NT2/D1 (cell line): ENCODE results near the gene TOMM7.

ENCODE experiments used
- DNase-seq: peaks from one replicate; pipeline ENCODE4 v3.0.0-alpha.2; 2011; ENCODE audit warnings: low read depth, low spot score
- H3K27me3 ChIP-seq: 2 replicates; pipeline ENCODE4 v1.6.0; 2011; ENCODE audit warnings: mild to moderate bottlenecking; ENCODE audit not compliant: insufficient read length, insufficient read depth
- H3K36me3 ChIP-seq: 2 replicates; pipeline ENCODE4 v1.6.1; 2011; ENCODE audit warnings: mild to moderate bottlenecking, low read length, mixed read lengths; ENCODE audit not compliant: insufficient read depth, insufficient read length
- H3K4me1 ChIP-seq: 2 replicates; pipeline ENCODE4 v1.5.1; 2011; ENCODE audit not compliant: insufficient read depth, insufficient read length
- H3K4me3 ChIP-seq: 2 replicates; pipeline ENCODE4 v1.5.1; 2011; ENCODE audit warnings: low read depth; ENCODE audit not compliant: insufficient read length
- H3K9ac ChIP-seq: 2 replicates; pipeline ENCODE4 v1.6.0; 2011; ENCODE audit warnings: low read depth; ENCODE audit not compliant: insufficient read length
- H3K9me3 ChIP-seq: 2 replicates; pipeline ENCODE4 v1.5.1; 2011; ENCODE audit warnings: mild to moderate bottlenecking, low read length; ENCODE audit not compliant: insufficient read depth
- SUZ12 ChIP-seq: IDR thresholded peaks from 2 replicates; pipeline ENCODE4 v1.6.1; 2011; ENCODE audit not compliant: insufficient read length, insufficient read depth; ENCODE audit errors: extremely low read depth
- YY1 ChIP-seq: IDR thresholded peaks from 2 replicates; pipeline ENCODE4 v1.6.1; 2011; ENCODE audit not compliant: insufficient read length, insufficient read depth
- ZNF274 ChIP-seq: IDR thresholded peaks from 2 replicates; pipeline ENCODE4 v1.6.1; 2011; ENCODE audit warnings: mild to moderate bottlenecking, low read depth, low read length

TOMM7 gene

GRCh38 chr7:22814261-22815208, 8.1 kb downstream of the TOMM7 start:
- DNase-seq: no peak
- Histone ChIP-seq H3K9ac (no peak overlapping the region), H3K4me3 (no peak overlapping the region), H3K9me3 (no peaks in the 10 kb centered on the region), H3K27me3 (no peaks in the 10 kb centered on the region), H3K36me3 (peaks cover 74% of the 10 kb centered on the region), H3K4me1 (no peaks in the 10 kb centered on the region)
- TF ChIP-seq ZNF274 (no peak), YY1 (no peak), SUZ12 (no peak)

- no peak overlapping the region for H3K4me3 ChIP-seq
- no peak overlapping the region for H3K9ac ChIP-seq
- TF ChIP-seq ZNF274 (no peak), YY1 (no peak), SUZ12 (no peak)
- peaks cover 4% of the 10 kb centered on the region for H3K4me1 ChIP-seq
- DNase-seq: no peak
- peaks cover 59% of the 10 kb centered on the region for H3K36me3 ChIP-seq
- no peaks in the 10 kb centered on the region for H3K27me3 ChIP-seq
- H3K9me3 ChIP-seq: no peaks in the 10 kb centered on the region
Observed at GRCh38 chr7:22812353-22812752, 10.3 kb downstream of the TOMM7 start.

GRCh38 chr7:22811746-22812280, 10.8 kb downstream of the TOMM7 start:
- Histone ChIP-seq H3K4me3 (no peak overlapping the region), H3K4me1 (peaks cover 4% of the 10 kb centered on the region), H3K9ac (no peak overlapping the region), H3K36me3 (peaks cover 53% of the 10 kb centered on the region), H3K27me3 (no peaks in the 10 kb centered on the region), H3K9me3 (no peaks in the 10 kb centered on the region)
- DNase-seq: no peak
- TF ChIP-seq ZNF274 (no peak), YY1 (no peak)

GRCh38 chr7:22810843-22811242, 11.8 kb downstream of the TOMM7 start:
- Histone ChIP-seq H3K9me3 (no peaks in the 10 kb centered on the region), H3K27me3 (no peaks in the 10 kb centered on the region), H3K4me1 (peaks cover 4% of the 10 kb centered on the region), H3K36me3 (peaks cover 43% of the 10 kb centered on the region), H3K4me3 (no peak overlapping the region), H3K9ac (no peak overlapping the region)
- no peak for TF ChIP-seq ZNF274
- DNase-seq: no peak

- Histone ChIP-seq H3K4me1 (peaks cover 4% of the 10 kb centered on the region), H3K9me3 (no peaks in the 10 kb centered on the region), H3K27me3 (no peaks in the 10 kb centered on the region), H3K4me3 (no peak overlapping the region), H3K36me3 (peaks cover 36% of the 10 kb centered on the region), H3K9ac (no peak overlapping the region)
- DNase-seq: no peak
- TF ChIP-seq YY1 (no peak), SUZ12 (no peak), ZNF274 (no peak)
Observed at GRCh38 chr7:22809902-22810642, 12.6 kb downstream of the TOMM7 start.

- no peak for DNase-seq
- H3K36me3 ChIP-seq: peaks cover 20% of the 10 kb centered on the region
- H3K27me3 ChIP-seq: no peaks in the 10 kb centered on the region
- H3K4me3 ChIP-seq: no peak overlapping the region
- TF ChIP-seq ZNF274: no peak
- TF ChIP-seq SUZ12: no peak
- TF ChIP-seq YY1: no peak
- H3K4me1 ChIP-seq: peaks cover 4% of the 10 kb centered on the region
- H3K9me3 ChIP-seq: no peaks in the 10 kb centered on the region
- no peak overlapping the region for H3K9ac ChIP-seq
Observed at GRCh38 chr7:22808140-22808539, 14.5 kb downstream of the TOMM7 start.

- H3K4me3 ChIP-seq: no peak overlapping the region
- TF ChIP-seq ZNF274 (no peak), SUZ12 (no peak)
- peaks cover 7% of the 10 kb centered on the region for H3K36me3 ChIP-seq
- no peaks in the 10 kb centered on the region for H3K27me3 ChIP-seq
- H3K4me1 ChIP-seq: peaks cover 4% of the 10 kb centered on the region
- no peak for DNase-seq
- H3K9me3 ChIP-seq: no peaks in the 10 kb centered on the region
- H3K9ac ChIP-seq: no peak overlapping the region
Observed at GRCh38 chr7:22806752-22807151, 15.9 kb downstream of the TOMM7 start.
